ENCODE data around the gene SMAP2. TPM values are rescaled to one million over a fixed set of nuclear protein-coding genes. Genes with fewer than 3 reads are reported as not detected.

The SMAP2 gene
- total RNA-seq, 1 donor from 2014 or later: 156 TPM

GRCh38 chr1:40462956-40463590, 89.5 kb downstream of the SMAP2 start:
- H3K4me3 Mint-ChIP-seq: no peak overlapping the region
- no peaks in the 10 kb centered on the region for H3K27me3 Mint-ChIP-seq
- H3K36me3 Mint-ChIP-seq (ENCODE audit: low read depth): peaks cover 83% of the 10 kb centered on the region
- no peak overlapping the region for H3K27ac Mint-ChIP-seq
- H3K4me1 Mint-ChIP-seq: peaks cover 7% of the 10 kb centered on the region
- intact Hi-C loops (cut with micrococcal nuclease): no loop called here
- no peak for DNase-seq
- H3K9me3 Mint-ChIP-seq: peaks cover 49% of the 10 kb centered on the region

GRCh38 chr1:40469327-40469726, 95.8 kb downstream of the SMAP2 start:
- DNase-seq: no peak
- Mint-ChIP-seq H3K36me3 (ENCODE audit: low read depth) (peaks cover 50% of the 10 kb centered on the region), H3K9me3 (peaks cover 31% of the 10 kb centered on the region), H3K27me3 (no peaks in the 10 kb centered on the region), H3K4me3 (no peak overlapping the region), H3K27ac (no peak overlapping the region), H3K4me1 (no peaks in the 10 kb centered on the region)
- intact Hi-C loops (cut with micrococcal nuclease): no loop called here

Other genes starting within 250 kb of the SMAP2 start
- gene RLF, start 212.3 kb upstream of the SMAP2 start, total RNA-seq: 21.2 TPM in 2 replicates
- gene TMCO2, start 125.8 kb upstream of the SMAP2 start, total RNA-seq: not detected in 2 replicates
- 50.4 and 50.8 TPM in 2 replicates for gene ZMPSTE24, start 115.5 kb upstream of the SMAP2 start, total RNA-seq
- gene COL9A2, start 56.4 kb upstream of the SMAP2 start, total RNA-seq: 14.5 and 14.6 TPM in 2 replicates
- gene ZFP69B, start 76.7 kb downstream of the SMAP2 start, total RNA-seq: 5.5 and 6.3 TPM in 2 replicates
- gene ZFP69, start 103.6 kb downstream of the SMAP2 start, total RNA-seq: 3.1 and 3.9 TPM in 2 replicates
- gene EXO5, start 135.0 kb downstream of the SMAP2 start, total RNA-seq: 17.2 and 18.0 TPM in 2 replicates
- gene ZNF684, start 157.9 kb downstream of the SMAP2 start, total RNA-seq: 4.7 and 4.9 TPM in 2 replicates

All from activated CD4-positive, alpha-beta T cell treated with anti-CD3 and anti-CD28 coated beads, Interleukin-2, amount 10 ng/mL, durations not matched to agents 24 days and 14 days (primary cell).